K562 (cell line): ENCODE data around the gene FBXW9. TPM values are rescaled to one million over a fixed set of nuclear protein-coding genes. Genes with fewer than 3 reads are reported as not detected.
A peak's percentile ranks its signal among the peaks of the same experiment; 100 is the strongest.

Experiments
- ATF1 ChIP-seq, 2 experiments: fragments of 450-650 bp in 1 of 2; IDR thresholded peaks; 2 replicates each; pipeline ENCODE4 v1.6.1; 2016; ENCODE audit warnings: missing compliant biosample characterization in 1 of 2, missing genetic modification characterization in 1 of 2
- BRF2 ChIP-seq: IDR thresholded peaks from 3 replicates; pipeline ENCODE4 v1.6.1; 2011; ENCODE audit warnings: borderline replicate concordance, mild to moderate bottlenecking; ENCODE audit not compliant: insufficient read length, insufficient read depth
- CBFA2T3 ChIP-seq: fragments of 450-650 bp; IDR thresholded peaks from 2 replicates; pipeline ENCODE4 v1.6.1; 2017
- CCAR2 ChIP-seq: fragments of 200-400 bp; formaldehyde crosslinking; IDR thresholded peaks from 2 replicates; pipeline ENCODE4 v1.6.1; 2017; ENCODE audit warnings: mild to moderate bottlenecking, low read depth, low read length
- E2F6 ChIP-seq, 2 experiments: IDR thresholded peaks; 2 replicates each; pipeline ENCODE4 v1.6.1; 2011; ENCODE audit warnings: borderline replicate concordance in 1 of 2, control low read depth in 1 of 2, low read depth in 1 of 2, low read length in 1 of 2, mild to moderate bottlenecking in 1 of 2, mixed read lengths in 1 of 2, moderate library complexity in 1 of 2; ENCODE audit not compliant: insufficient read depth in 1 of 2, insufficient read length in 1 of 2, poor library complexity in 1 of 2, severe bottlenecking in 1 of 2; ENCODE audit errors: extremely low read depth in 1 of 2
- ETS2 ChIP-seq: IDR thresholded peaks from 2 replicates; pipeline ENCODE4 v1.6.1; 2016; ENCODE audit warnings: borderline replicate concordance, missing genetic modification characterization, mild to moderate bottlenecking, moderate library complexity, missing compliant biosample characterization; ENCODE audit not compliant: poor library complexity, severe bottlenecking
- FUS ChIP-seq: fragments of 200-400 bp; formaldehyde crosslinking; optimal IDR thresholded peaks from 2 replicates; pipeline ENCODE3; 2017; ENCODE audit warnings: low read depth, low read length
- ILF3 ChIP-seq: fragments of 450-650 bp; IDR thresholded peaks from 2 replicates; pipeline ENCODE4 v1.6.1; 2018; ENCODE audit warnings: antibody characterized with exemption, mild to moderate bottlenecking, moderate library complexity, borderline replicate concordance
- MAFF ChIP-seq: IDR thresholded peaks from 2 replicates; pipeline ENCODE4 v1.6.1; 2012; ENCODE audit warnings: low read length, improper control_type of control experiment
- MEF2A ChIP-seq: IDR thresholded peaks from 2 replicates; pipeline ENCODE4 v1.6.1; 2011; ENCODE audit warnings: low read depth, mild to moderate bottlenecking, low read length, moderate library complexity; ENCODE audit not compliant: control insufficient read depth
- MTA3 ChIP-seq: fragments of 450-650 bp; formaldehyde crosslinking; IDR thresholded peaks from 2 replicates; pipeline ENCODE4 v1.6.1; 2017; ENCODE audit warnings: mild to moderate bottlenecking, borderline replicate concordance
- NBN ChIP-seq: fragments of 450-650 bp; IDR thresholded peaks from 2 replicates; pipeline ENCODE4 v1.6.1; 2016; ENCODE audit warnings: low read depth, mild to moderate bottlenecking
- NFXL1 ChIP-seq: fragments of 450-650 bp; formaldehyde crosslinking; IDR thresholded peaks from 2 replicates; pipeline ENCODE4 v1.4.0; 2021; ENCODE audit warnings: mild to moderate bottlenecking
- PML ChIP-seq: IDR thresholded peaks from 2 replicates; pipeline ENCODE4 v1.6.1; 2012; ENCODE audit warnings: low read length, inconsistent platforms
- RBM22 ChIP-seq: fragments of 200-400 bp; formaldehyde crosslinking; IDR thresholded peaks from 2 replicates; pipeline ENCODE4 v1.6.1; 2018; ENCODE audit warnings: low read length, low read depth; ENCODE audit not compliant: poor library complexity, severe bottlenecking
- RFX5 ChIP-seq: IDR thresholded peaks from 2 replicates; pipeline ENCODE4 v1.6.1; 2011; ENCODE audit warnings: low read depth, mild to moderate bottlenecking, improper control_type of control experiment, low read length
- SAFB ChIP-seq: fragments of 200-400 bp; formaldehyde crosslinking; IDR thresholded peaks from 2 replicates; pipeline ENCODE4 v1.6.1; 2017; ENCODE audit warnings: low read depth, low read length, borderline replicate concordance
- SMARCE1 ChIP-seq: fragments of 450-650 bp; IDR thresholded peaks from 2 replicates; pipeline ENCODE4 v1.7.1; 2016; ENCODE audit warnings: mild to moderate bottlenecking
- SNAPC5 ChIP-seq: fragments of 250-450 bp; sonication (Bioruptor Pico); IDR thresholded peaks from 2 replicates; pipeline ENCODE4 v1.8.0; 2021; ENCODE audit warnings: moderate library complexity, mild to moderate bottlenecking, inconsistent platforms
- SP1 ChIP-seq: sonication (generic); formaldehyde crosslinking; IDR thresholded peaks from 2 replicates; pipeline ENCODE4 v1.8.1; 2022; ENCODE audit warnings: mild to moderate bottlenecking, missing genetic modification reagents
- SUPT5H ChIP-seq: fragments of 450-650 bp; IDR thresholded peaks from 2 replicates; pipeline ENCODE4 v1.6.1; 2016
- TFAP4 ChIP-seq: sonication (generic); formaldehyde crosslinking; IDR thresholded peaks from 2 replicates; pipeline ENCODE4 v1.8.0; 2022; ENCODE audit warnings: missing genetic modification reagents, mild to moderate bottlenecking, moderate library complexity, borderline replicate concordance
- ZC3H11A ChIP-seq: IDR thresholded peaks from 2 replicates; pipeline ENCODE4 v1.6.1; 2012; ENCODE audit warnings: low read depth, low read length, improper control_type of control experiment
- ZKSCAN3 ChIP-seq: fragments of 250-450 bp; sonication (Bioruptor Pico); IDR thresholded peaks from 2 replicates; pipeline ENCODE4 v1.4.0; 2020
- ZNF175 ChIP-seq: fragments of 200-800 bp; sonication (Bioruptor generic); IDR thresholded peaks from 2 replicates; pipeline ENCODE4 v1.6.1; 2016; ENCODE audit warnings: low read depth, mild to moderate bottlenecking, missing genetic modification characterization, missing compliant biosample characterization
- ZNF707 ChIP-seq: fragments of 250-450 bp; sonication (Bioruptor Pico); conservative IDR thresholded peaks from 2 replicates; pipeline ENCODE4 v1.8.0; 2022; ENCODE audit warnings: inconsistent platforms, mild to moderate bottlenecking, moderate library complexity
- polyA plus RNA-seq, 8 experiments: library from polyadenylated mRNA; depleted of rRNA in 4 of 8; stranded (reverse) in 5 of 8; unstranded in 3 of 8; fragments of >200 nt; fragmentation: Nextera tagmentation in 2 of 8; fragmentation: Illumina TruSeq in 1 of 8; extraction: Ambion mirVana in 2 of 8; extraction: Trizol in 1 of 8; gene quantifications; 2 replicates each; pipeline versions ENCODE4 v1.2.1 to v1.2.3, GENCODE V29; 2011 to 2014; ENCODE audit warnings: inconsistent platforms in 1 of 8, missing spikeins in 1 of 8
- total RNA-seq, 7 experiments: library from RNA; depleted of rRNA in 6 of 7; stranded (reverse); fragments of >200 nt in 6 of 7; fragmentation: Illumina TruSeq in 2 of 7; extraction: Trizol in 2 of 7; gene quantifications; 2 replicates each; pipeline versions ENCODE4 v1.2.1 to v1.2.3, GENCODE V29; 2011 to 2021; ENCODE audit warnings: low replicate concordance in 1 of 7

FBXW9 gene
- total and polyA plus RNA-seq, 9 of the 15 experiments (the other 6 are each of a cell fraction or from before 2014, with no cell fraction given) = 0.23 to 21.7 (median 6.2) TPM

- TF ChIP-seq BRF2 (no peak), MTA3 (no peak), SAFB (no peak), SNAPC5 (CRISPR knock-in tag) (no peak), ZKSCAN3 (CRISPR knock-in tag) (no peak), ETS2 (tag) (peak; percentile 33), MEF2A (no peak), SMARCE1 (0 out of 2 replicates have a peak, but pooled peaks have one; percentile 24), RFX5 (0 out of 2 replicates have a peak, but pooled peaks have one; percentile 39), ATF1 (CRISPR knock-in tag; IDR thresholded peaks at IDR 0.05) (no peak), ATF1 (tag; IDR thresholded peaks at IDR 0.05) (peak; percentile 72), E2F6 (IDR thresholded peaks at IDR 0.05; ENCODE audit: borderline replicate concordance in 1 of 2, extremely low read depth in 1 of 2, insufficient read depth in 1 of 2, insufficient read length in 1 of 2, low read depth in 1 of 2, low read length in 1 of 2, poor library complexity in 1 of 2, severe bottlenecking in 1 of 2) (peak in 1 of 2 experiments; percentile 27), ILF3 (peak; percentile 69; the same call in 1 of the 2 replicates), TFAP4 (no peak; the same call in 1 of the 2 replicates), ZNF707 (no peak), SP1 (CRISPR knock-in tag) (peak; percentile 71), NFXL1 (CRISPR knock-in tag) (no peak), ZC3H11A (no peak), RBM22 (no peak), FUS (no peak), MAFF (peak; percentile 67), PML (peak; percentile 59), CBFA2T3 (no peak), NBN (peak; percentile 37; the same call in 1 of the 2 replicates), CCAR2 (no peak), SUPT5H (peak; percentile 85), ZNF175 (CRISPR knock-in tag) (no peak)
Measured at GRCh38 chr19:12736995-12737834, 40.8 kb upstream of the FBXW9 start, which contains the start of gene GET3 (continued).
